Dermis blood vessel endothelial cell (primary cell): Measurements from ENCODE around the gene HAND1. TPM values are rescaled to one million over a fixed set of nuclear protein-coding genes. Genes with fewer than 3 reads are reported as not detected.
A peak's percentile ranks its signal among the peaks of the same experiment; 100 is the strongest.

Experiments
- DNase-seq: peaks from one replicate; pipeline ENCODE4 v3.0.0; 2010
- total RNA-seq: library from RNA; depleted of rRNA; stranded (reverse); fragments of >200 nt; gene quantifications from 2 replicates; pipeline ENCODE4 v1.2.3, GENCODE V29; 2014

Gene HAND1
- total RNA-seq, 1 donor from 2014 or later: not detected

DNA sequence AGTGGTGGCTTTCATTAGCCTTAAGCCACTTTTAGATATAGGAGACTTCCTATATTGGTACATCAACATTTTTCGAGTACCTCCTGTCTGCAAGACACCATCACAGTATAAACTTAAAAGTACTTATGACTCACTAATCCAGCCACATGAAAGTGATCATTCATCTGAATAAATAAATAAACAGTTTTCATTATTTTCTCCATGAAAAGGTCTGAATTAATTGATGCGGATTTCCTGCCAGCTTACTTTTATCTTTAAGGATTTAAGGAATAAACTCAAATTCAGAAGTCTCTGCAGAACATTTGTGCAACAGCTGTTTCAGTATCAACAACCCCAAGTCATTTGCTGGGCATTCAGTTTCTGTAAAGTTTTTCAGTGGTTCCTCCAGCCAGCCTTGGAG is 28.2 kb downstream of the HAND1 start:
- DNase-seq: no peak

DNA sequence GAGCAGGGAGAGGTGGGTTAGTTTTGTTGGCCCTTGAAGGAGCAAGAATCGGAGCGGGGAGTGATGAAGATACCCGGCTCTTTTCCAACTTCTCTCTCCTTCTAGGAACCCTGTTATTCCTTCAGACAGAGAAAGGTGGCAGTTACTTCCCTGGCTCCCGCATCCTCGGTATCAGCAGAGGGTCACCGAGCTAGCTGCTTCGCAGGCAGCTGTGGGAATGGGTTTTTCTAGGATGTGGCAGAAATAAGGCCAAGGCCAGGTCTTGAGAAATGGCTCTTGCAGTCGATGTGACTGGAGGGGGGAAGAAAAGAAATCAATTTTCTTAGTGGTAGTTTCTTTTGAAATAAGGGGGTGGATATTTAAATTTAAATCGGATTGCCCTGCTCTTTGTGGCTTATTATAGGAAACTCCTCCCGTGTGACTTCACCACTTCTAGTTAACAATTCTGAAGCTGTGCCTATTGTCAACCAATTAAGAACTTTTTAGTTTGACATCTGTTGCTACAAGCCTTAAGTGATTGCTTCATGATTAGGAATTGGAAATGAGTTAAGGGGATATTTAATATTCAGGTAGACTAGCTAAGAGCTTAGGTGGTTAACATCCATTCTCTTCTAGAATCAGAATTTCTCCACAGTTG is 30.8 kb downstream of the HAND1 start:
- peak; percentile 9 for DNase-seq

DNA sequence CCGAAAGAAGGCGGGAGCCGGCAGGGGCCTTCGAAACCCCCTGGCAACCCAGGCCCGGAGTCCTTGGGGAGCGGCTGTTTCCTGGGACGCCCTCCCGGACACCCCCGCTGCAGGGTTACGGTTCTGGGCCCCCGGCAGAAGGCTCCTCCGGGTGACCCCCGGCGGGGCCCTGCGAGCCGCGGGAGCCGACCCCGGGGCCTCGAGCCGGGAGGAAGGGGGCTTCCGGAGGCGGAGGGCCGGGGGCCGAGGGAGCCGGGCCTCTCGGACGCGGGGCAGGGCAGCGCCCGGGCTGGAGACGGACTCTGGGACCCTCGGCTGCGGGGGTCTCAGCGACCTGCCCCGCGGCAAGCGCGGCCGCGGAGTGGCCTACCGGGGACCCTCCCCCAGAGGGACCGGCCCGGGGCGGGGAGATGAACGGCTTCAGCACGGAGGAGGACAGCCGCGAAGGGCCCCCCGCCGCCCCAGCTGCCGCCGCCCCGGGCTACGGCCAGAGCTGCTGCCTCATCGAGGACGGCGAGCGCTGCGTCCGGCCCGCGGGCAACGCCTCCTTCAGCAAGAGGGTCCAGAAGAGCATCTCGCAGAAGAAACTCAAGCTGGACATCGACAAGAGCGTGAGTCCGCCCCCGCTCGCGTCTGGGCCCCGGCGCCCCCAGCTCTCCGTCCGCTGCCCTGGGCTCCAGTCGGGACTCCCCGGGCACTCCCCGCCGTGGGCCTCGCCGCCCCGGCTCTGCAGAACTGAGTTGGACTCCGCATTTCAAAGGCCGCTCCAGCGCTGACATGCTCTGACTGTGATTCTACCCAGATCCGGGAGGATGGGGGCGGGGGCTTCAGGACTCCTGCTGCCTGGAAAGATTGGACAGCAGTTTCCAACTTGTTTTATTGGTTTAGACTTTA is 31.6 kb downstream of the HAND1 start:
- peak; percentile 73 for DNase-seq

DNA sequence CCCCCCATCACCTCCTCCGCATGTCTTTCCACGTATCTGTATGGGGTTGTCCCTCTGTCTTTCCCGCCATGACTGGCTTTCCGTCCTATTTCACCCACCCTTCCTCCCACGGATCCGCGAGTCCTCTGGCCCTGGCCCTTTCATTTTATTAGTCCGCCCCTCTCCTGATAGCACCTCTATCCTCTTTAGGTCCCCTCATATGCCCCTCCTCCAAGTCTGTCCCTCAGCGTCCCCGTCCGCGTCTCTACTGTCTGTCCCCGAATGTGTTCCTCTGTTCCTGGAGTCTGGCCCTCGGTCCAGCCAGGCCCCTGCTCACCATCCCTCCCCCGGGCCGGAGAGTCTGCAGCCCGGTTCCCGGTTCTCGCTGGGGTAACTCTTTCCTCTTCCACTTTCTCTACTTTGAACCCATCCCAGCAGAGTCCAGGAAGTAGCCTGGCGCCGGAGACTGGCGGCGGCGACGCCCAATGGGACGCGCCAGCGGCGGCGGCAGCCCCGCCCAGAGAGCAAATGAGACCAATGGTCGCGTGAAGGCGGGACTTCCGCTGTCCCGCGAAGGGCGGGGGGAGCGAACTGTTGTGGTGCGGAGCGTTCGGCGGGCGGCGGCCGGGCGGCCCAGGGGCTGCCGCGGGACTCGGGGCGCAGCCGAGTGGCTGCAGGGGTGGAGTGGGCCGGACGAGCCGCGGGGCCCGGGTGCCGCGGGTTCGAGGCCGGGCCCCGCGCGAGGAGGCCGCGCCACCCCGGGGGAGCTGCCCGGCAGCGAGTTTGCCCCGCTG is 32.4 kb downstream of the HAND1 start, which contains the start of gene SAP30L:
TSS of gene SAP30L (plus strand) at position 576 of the 773 bp plus-strand sequence. CDS start 608 bp downstream, outside the sequence.
- peak; percentile 94 for DNase-seq

DNA sequence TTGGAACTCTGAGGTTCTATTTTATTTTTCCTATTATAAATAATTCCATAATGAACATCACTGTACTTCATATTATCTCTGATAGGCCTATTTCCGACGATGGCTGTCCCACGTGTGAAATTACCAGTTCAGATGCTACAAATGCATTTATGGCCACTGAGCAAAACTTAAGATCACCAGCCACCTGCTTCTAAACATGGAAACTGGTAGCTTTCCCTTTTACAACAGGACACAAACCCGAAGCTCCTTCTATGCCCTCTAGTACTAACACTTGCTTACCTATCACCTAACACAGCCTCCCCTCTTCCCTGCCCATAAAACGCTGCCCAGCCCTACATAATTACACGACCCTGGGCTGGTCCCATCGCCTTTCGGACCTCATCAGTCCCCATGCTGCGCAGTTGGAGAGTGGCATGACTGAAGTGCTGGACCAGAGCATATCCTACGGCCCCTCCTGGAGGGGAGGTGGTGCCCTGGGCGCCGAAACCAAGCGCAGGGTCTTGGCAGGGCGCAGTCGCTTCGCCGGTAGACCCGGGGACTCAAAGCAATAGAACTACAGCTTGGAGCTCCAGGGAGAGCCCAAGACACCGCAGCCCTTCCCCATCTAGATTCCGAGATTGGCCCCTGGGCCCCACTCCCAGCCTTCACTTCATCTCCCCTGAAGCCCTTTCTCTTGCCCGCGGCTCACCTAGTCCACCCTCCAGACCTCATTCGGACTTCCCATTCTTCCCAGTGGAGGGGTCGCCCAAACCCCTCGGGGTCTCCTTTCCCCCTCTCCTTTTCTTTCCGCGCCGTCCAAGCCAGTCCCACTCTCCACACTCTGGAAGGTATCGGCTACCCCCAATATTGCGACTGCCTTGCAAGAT is 33.2 kb downstream of the HAND1 start:
- peak; percentile 43 for DNase-seq

DNA sequence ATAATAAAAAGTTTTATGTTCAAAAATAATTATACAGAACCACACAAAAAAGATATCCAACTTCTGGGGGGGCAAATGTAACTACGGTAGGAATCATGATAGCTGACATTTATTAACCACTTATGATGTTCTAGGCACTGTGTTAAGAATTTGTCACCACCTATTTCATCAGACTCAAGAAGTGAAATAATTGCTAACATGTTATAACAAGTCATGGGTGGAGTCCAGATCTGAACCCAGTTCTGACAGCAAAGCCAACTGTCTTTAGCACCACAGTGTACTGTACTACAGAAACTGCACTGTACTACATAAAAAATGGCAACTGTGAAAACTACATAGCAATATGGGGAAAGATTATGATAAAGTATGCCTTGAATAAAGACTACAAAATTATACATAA is 35.2 kb downstream of the HAND1 start:
- no peak for DNase-seq

DNA sequence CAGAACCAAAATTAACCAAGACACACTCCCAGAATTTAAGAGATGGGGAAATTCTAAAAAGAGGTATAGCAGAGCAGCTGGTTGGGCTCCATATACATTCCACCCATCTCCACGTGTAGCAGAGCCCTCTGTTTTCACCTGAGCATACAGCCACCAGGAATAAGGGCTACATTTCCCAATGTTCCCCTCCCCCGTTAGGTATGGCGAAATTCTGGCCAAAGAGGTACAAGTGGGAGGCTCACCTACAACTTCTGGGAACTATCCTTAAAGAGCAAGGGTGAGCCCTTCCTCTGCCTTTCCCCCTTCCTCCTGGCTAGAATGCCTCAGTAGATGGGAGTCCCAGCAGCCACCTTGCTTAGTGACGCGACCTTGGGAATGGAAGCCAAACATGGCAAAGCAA is 37.5 kb downstream of the HAND1 start:
- DNase-seq: no peak

DNA sequence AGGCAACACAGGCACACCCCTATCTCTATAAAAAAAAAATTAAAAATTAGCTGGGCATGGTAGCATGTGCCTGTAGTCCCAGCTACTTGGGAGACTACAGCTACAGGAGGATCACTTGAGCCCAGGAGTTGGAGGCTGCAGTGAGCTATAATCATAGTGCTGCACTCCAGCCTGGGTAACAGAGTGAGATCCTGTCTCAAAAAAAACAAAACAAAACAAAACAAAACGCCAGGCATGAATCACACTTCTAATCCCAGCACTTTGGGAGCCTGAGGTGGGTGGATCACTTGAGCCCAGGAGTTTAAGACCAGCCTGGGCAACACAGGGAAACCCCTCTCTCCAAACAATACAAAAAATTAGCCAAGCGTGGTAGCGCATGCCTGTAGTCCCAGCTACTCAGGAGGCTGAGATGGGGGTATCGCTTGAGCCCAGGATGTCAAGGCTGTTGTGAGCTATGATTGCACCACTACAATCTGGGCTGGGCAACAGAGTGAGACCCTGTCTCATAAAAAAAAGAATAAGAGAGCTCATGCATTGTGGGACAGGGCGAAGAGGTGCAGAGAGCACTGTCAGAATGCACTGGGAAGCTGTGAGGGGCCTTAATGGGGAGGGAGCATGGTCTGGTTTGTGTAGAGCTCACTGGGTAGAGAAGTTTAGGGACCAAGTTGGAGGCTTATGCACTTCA is 40.6 kb downstream of the HAND1 start:
- DNase-seq: no peak

DNA sequence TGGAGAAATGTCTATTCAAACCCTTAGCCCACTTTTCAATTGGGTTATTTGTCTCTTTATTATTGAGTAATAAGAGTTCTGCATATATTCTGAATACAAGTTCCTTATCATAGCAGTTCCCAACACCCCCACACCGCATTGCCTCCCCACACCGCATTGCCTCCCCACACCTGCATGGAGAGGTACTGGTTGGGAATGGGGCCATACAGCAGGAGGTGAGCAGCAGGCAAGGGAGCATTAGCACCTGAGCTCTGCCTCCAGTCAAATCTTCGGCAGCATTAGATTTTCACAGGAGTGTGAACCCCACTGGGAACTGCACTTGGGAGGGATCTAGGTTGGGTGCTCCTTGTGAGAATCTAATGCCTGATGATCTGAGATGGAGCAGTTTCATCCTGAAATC is 42.8 kb downstream of the HAND1 start:
- no peak for DNase-seq

DNA sequence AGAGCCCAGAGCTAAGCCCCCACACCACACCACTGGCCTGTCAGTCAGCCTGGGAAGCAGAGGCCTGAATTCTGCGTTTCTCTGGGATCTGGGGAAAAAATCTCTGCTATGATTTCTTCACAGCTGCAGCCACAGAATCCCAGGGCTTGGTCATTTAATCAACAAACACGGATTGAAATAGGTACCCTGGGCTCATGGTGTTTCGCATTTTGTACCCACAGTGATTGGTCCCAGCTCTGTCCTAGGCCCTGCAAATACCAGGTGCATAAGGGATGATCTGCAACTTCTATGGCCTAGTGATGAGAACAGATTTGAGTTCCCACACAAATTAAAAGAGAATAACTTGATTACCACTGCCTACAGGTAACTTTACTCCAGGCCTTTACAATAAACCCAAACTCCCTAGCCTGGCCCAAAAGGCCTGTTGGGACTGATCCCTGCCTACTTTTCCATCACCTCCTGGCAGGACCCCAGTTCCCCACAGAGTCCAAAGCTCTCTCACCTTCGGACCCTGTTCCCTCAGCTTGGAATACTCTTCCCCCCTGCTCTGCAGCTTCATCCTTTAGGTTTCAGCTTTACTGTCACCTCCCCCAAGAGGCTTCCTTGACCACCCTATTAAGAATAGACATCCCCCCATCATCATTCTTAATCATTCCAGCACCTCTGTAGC is 46.9 kb downstream of the HAND1 start:
- DNase-seq: no peak

DNA sequence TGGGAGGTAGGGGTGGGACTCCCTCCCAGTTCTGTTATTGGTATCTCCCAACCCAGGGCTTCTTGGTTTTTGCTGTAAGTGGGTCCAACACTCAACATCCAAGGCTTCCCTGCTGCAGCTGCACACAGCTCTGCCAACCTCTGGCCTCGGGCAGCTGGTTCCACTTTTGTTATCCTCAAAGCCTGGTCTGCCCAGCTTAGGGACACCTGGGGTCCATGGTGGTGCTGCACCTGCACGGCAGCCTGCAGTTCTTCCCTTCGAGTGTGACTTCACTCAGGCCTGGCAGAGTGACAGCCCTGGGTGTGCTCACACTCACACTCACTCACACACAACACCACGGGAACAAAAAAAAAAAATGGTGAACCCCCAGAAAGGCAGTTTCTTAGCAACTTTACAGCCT is 47.6 kb downstream of the HAND1 start:
- DNase-seq: no peak

DNA sequence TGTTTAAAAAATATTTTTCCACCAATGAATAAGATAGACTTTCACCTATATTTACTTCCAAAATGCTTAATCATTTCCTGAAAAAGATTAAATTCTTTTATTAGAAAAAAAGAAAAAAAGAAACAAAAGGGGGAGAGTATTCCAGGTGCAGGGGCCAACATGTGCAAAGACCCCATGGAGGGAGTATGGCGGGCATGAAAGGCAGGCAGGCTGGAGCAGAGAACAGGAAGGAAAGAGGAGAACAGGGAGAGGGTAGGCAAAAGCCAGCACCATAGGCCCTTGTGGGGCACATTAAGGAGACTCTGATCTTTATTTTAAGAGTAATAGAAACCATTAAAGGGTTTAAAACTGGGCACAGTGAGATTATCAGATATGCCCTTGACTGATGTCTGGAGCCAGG is 48.7 kb downstream of the HAND1 start:
- DNase-seq: no peak

DNA sequence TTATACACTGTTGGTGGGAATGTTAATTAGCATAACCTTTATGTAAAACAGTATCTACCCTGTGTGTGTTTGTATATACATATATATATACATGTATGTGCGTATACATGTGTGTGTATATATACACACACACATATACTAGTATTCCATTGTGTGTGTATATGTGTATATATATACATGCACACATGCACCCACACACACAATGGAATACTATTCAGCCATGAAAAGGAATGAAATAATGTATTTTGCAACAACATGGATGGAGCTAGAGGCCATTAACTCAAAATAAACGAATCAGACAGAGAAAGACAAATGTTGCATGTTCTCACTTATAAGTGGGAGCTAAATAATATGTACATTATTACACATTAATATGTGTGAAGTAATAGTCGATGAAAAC is 49.8 kb downstream of the HAND1 start:
- no peak for DNase-seq

Other genes starting within 250 kb of the HAND1 start
- gene SAP30L, start 32.2 kb downstream of the HAND1 start, total RNA-seq: 25.7 and 40.6 TPM in 2 replicates